GM21786 (cell line): ENCODE data around the gene LGALS9B.
"Not testable (repeated sequence)": the region's sequence is repeated elsewhere in the genome, so short reads cannot be mapped to it uniquely, and the experiment has no call there.

Source experiments
- ATAC-seq: cut with Tn5 transposase; IDR thresholded peaks from one replicate; pipeline ENCODE4 v1.9.1; 2021; ENCODE audit not compliant: unreplicated experiment

LGALS9B gene

DNA sequence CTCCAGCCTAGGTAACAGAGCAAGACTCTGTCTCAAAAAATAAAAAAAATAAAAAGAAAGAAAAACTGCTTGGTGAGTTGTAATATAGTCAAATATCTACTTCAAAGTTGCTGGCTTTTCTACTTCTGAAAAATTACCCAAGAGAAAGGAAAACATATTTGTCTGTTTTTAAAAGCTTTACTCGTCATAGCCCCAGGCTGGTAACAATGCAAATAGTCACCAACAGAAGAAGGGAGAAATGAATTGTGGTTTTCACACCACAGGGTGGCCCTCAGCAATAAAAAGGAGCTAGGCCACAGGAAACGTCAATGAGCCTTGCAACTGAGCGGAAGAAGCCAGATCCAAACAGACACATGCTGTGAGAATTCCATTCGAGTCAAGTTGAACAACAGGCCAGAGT, 1.8 kb upstream of the LGALS9B start:
- not testable (repeated sequence) for ATAC-seq

DNA sequence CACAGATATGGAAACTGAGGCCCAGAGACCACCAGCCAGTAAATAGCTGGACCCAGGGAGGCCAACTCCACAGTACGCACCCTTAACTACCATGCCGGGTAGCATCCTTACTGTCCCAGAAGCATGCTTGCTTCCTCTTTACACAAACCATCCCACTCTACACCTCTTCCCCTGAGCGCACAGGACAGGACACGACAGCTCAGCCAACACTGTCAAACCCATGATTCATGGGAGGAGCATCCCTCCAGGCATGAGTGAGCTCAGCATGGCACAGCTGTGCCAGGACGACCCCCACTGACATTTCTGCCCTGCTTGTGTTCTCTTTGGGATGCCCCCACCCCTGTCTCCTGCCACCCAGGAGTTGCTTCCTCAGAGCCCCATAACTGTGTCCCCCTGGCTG, 340 bp downstream of the LGALS9B start:
- not testable (repeated sequence) for ATAC-seq

DNA sequence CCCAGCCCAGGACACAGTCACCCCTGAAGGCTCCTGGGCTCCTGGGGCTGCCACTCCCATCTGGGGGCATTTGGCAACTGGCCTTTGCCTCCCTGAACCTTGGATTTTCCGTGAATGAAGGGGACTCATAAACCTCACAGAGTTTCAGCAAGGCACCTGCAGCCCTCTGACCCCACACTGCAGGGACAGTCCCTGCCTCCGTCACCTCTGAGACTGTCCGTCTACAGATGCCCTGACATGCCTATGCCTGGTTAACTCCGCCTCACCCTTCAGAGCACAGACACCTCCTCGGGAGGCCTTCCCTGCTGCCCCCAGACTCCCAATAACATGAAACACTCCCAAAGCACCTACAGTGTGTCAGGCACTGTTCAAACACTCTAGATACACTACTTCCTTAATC, 786 bp downstream of the LGALS9B start:
- ATAC-seq = not testable (repeated sequence)

DNA sequence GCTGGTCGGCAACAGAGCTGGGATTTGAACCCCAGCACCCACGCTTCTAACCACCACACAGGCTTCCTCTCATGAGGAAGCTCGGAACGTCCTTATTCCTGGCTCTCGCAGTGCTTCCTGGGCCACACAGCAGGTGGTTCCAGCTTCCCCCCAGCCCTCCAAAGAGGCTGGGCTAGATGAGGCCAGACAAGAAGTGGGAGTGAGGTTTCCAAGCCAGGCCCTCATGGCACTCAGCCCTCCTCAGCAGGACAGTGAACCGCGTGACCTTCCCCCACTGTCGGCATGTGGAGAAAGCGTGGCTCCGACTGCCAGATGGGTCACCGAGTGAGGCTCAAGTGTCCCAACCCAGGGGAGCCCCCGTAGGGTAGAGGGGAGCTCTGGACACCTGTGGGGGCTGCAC, 1.8 kb downstream of the LGALS9B start:
- ATAC-seq = not testable (repeated sequence)

DNA sequence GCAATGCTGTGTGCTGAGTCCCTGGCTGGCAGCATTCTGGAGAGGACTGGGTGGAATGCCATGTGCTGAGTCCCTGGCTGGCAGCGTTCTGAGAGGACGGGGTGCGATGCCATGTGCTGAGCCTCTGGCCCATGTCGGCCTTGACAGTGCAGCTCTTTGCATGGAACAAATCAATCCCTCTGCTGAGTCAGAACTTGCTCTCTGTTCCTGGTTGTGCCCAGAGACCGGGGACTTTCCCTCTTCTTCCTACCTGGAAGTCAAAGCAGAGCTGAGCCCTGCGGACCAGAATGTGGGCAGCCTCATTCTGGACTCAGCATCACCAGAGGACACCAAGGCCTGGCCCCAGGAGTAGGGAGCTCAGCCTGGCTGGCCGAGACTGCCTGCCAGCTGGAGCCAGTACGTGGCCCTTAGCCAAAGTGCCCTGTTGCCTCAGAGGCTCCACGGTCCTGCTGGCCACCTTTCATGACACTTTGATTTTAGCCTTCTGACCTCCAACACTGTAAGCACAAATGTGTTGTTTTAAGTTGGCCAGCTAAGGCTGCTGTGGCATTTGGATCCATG, 2.4 kb downstream of the LGALS9B start:
- ATAC-seq = not testable (repeated sequence)

DNA sequence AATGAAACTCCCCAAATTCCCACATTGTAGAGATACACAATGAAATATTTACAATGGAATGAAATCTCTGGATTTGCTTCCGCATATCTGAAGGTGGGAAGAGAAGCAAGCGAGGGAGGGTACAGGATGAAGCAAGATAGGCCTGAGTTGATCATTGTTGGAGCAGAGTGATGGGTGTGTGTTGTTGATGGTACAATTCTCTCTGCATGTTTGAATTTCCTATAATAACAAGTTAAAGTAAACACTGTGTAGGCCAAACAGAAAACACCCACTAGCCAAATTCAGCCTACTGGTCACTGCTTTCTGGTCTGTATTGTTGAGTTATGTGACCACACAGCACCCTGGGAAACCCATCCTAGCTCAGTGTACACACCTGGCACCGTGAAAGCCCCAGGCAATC, 5.2 kb downstream of the LGALS9B start:
- ATAC-seq = not testable (repeated sequence)

DNA sequence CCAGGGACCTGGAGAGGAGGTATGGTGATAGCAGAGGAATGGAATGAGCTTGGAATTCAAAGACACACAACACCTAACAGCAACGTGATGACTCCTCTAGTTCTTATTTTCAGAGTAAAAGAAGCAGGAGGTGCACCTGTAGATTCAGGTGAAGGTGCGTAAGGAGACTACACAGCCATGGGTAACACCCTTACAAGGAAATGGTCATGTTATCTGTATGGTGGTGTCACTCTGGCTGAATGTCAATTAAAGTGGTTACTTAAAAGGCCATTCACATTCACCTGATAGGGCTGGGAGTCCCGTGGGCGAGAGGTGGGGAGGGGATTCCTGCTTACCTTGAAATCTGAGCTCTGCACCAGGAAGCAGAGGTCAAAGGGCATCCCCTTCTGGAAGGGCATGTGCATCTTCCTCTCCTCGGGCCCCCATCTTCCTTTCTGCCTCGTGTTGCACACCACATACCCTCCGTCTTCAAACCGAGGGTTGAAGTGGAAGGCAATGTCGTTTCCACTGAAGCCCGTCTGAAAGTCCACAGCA, 9.4 kb downstream of the LGALS9B start:
- not testable (repeated sequence) for ATAC-seq

DNA sequence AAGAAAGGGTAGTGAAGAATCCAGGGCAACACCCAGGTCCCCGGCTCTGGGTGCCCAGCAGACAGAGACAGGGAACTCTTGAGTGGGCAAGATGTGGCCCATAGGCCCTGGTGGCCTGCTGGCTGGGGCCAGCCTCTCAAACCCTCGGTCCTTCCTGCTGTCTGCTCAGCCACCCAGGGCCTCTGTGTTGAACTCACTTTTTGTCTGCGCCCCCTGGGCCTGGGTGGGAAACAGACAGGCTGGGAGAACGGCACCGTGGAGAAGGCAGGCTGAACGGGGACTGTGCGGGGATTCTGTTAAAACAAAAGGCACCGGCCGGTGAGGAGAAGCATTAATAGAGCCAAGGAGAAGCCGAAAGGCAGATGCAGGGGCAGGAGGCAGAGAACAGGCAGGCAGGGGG, 12.2 kb downstream of the LGALS9B start:
- not testable (repeated sequence) for ATAC-seq

DNA sequence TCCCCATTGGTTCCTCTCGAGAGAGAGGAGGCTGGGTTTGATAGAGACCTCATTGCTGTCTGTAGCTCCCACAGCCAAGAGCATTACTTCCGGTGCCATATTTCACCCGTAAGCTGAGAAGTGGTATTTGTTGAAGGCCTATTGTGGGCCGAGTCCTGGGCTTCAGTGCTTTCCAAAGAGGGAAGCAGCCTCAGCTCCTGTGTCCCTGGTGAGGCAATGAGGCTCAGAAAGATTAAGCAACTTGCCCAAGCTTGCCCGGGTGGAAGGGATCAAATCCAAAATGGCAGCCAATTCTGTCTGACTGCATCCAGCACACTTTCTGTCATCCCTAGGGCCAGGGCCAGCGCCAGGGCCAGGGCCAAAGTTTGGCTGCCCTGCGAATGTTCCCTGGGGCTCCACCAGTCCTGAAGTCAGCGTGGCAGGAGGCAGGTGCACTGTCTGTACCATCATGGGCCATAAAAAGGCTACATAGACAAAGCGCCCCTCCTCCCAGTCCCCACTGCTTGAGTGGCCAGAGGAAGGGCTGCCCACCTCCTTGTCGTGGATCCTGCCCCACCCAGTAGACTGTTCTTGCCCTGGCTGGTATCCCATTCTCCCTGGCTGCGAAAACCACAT, 13.4 kb downstream of the LGALS9B start:
- ATAC-seq = not testable (repeated sequence)

DNA sequence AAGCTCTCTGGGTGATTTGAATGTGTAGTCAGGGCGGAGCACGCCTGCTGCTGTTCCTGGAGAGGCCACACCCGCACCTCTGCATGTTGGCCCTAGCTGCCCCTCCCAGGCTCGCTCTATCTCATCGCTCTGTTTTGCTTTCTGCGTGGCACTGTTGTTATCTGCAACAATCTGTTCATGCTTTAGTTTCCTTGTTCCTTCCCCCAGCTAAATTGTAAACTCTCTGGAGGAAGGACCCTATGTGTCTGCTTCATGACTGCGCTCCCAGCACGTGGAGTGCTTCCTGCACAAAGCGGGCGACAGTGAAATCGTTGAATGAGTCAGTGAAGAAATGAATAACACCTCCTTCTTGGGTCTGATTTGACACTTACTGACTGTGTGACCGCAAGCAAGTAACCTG, 16.5 kb downstream of the LGALS9B start:
- not testable (repeated sequence) for ATAC-seq

DNA sequence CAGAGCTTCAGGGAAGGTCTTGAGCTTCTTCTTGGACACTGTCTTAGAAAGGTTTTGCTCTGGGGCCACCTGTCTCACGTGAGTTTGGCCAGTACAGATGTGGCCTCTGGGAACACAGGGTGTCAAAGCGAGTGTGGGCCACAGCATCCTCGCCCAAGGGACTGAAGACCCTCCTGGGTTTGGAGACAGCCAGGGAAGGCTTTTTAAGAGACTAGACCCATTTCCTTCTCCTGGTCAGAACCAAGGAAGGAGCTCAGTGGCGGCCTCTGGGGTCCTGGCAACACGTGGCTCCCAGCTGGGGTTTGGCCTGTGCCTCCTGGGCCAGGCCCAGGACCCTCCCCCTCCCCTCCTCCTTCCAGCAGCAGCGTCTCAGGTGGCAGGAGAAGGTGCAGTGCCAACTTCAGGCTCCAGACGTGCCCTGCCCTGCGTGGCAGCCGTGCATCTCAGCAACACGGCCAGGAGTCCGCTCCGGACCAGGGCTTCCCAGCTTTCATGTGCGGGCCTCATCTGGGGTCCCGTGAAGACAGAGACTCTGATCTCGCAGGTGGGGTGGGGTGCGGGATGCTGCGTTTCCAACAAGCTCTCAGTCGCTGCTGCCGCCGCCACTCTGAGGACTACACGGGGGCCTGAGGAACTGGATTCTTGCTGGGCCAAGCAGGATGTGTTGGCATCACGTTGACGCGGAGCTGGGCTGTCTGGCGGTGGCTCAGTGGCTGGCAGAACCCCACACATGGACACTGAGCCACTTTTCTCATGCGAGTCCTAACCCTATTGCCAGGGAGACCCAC, 19.6 kb downstream of the LGALS9B start:
- not testable (repeated sequence) for ATAC-seq

DNA sequence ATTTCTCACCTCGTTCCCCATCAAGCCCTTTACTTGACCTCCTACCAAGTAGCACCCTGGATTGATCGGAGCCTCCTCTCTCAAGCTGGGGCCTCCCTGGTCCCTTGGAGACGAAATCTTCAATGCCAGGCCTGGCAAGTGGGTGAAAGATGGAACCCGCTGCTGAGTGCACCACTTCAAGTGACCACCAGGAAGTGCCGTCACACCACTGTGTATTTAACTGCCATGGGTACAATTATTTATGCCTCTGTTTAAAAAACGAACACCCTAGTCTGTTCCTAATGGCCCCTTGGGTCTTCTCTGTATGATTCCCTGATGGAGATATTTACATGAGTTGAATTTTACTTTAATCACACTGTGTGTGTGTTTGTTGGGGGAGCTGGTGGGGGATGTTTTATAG, 20.4 kb downstream of the LGALS9B start:
- not testable (repeated sequence) for ATAC-seq

DNA sequence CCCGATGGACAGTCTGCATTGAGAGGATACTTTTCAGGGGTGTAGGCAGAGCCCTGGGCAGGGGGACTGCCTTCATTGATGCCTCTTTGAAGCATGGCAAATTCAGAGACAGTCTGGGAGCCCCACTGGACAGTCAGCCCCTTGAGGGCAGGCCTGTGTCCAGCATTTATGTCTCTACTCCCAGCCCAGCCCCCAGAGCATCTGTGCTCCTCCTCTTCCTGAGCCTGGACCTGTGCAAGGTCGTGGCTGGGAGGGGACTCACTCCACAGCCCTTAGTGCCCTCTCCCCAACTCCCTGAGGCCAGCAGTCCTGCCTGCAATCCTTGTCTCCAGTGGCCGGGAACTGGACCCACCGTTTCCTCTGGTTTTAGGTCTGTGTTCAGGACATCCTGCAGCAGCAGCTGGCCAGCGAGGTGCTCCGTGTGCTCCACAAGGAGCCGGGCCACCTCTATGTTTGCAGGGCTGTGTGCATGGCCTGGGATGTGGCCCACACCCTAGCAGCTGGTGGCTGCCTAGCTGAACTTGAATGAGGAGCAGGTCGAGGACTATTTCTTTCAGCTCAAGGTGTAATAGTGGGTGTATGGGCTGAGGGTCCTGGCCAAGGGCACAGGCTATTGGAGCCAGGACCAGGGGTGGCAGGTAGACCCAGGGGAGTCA, 22.6 kb downstream of the LGALS9B start:
- not testable (repeated sequence) for ATAC-seq

DNA sequence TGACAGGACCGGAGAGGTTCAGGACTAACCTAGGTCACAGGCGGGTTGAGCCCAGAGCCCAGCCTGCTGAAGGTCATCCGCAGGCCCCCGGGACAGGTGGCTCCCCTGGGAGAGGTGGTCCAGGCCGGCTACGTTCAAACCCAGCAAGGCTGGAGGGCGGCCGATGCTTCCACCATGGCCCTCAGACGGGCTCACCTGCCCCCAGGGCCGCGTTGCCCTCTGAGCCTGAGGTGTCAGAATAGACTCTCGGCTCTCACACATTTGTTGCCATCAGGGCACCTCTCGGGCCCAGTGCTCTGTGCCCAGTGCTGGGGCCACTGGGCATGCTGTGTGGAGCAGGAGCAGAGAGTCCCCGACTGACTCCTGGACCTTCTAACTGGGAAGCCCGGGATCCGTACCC, 23.2 kb downstream of the LGALS9B start:
- ATAC-seq = not testable (repeated sequence)

DNA sequence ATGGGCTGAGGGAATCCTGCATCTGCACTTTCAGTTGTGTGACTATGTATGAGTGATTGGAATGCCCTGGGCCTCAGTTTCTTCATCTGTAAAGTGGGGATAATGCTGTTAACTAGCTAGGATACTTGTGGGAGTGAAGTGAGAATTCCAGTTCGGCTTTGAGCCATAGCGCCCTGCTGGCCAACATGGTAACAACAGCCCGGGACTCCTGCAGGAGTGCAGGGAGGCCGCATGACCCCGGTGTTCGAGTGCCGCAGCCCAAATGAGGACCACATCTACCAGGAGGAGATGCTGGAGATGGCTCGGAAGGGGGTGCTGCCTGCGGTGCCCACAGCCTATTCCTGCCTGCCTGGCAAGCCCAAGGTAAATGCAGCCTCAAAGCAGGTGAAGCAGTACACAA, 23.7 kb downstream of the LGALS9B start:
- ATAC-seq = not testable (repeated sequence)

DNA sequence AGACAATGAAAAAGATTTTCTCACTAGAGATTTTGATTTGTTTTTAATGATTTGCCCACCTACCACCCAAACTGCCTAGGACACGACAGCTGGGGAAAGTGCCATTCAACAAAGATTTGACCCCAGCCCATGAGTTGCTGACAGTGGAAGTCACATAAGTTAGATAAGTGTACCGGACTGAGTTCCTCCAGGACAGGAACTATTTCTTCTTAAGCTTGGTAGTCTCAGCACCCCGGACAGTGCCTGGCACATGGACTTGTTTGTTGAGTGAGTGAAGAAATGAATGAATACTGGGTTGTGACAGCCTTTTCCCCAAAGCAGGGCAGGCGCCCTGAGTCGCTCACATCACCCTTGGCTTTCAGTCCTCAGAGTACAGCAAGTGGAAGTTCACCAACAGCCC, 26.7 kb downstream of the LGALS9B start:
- not testable (repeated sequence) for ATAC-seq

DNA sequence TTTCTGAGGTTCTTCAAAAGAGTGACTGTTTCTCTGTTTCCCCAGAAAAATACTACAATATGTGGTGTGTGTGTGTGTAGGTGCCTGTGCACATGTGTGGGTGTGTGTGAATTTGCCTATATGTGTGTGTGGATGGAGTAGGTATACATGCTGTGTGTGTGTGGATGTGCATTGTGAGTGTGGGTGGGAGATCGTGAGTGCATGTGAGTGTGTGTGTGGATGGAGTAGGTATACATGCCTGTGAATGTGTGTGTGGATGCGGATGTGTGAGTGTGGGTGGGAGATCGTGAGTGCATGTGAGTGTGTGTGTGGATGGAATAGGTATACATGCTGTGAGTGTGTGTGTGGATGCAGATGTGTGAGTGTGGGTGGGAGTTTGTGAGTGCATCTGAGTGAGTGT, 32.2 kb downstream of the LGALS9B start:
- ATAC-seq = not testable (repeated sequence)

DNA sequence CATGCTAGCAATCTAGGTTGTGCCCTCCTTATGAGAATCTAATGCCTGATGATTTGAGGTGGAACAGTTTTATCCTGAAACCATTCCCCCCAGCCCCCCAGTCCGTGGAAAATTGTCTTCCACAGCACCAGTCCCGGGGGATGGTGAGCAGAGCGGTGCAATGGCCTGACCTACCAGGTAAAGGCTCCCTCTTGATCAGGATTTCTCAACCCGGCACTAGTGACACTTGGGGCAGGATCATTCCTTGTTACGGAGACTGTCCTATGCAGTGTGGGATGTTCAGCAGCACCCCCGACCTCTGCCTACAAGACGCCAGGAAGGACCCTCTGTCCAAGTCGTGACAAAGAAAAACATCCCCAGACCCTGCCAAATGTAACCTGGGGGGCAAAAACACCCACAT, 34.0 kb downstream of the LGALS9B start:
- ATAC-seq = not testable (repeated sequence)

DNA sequence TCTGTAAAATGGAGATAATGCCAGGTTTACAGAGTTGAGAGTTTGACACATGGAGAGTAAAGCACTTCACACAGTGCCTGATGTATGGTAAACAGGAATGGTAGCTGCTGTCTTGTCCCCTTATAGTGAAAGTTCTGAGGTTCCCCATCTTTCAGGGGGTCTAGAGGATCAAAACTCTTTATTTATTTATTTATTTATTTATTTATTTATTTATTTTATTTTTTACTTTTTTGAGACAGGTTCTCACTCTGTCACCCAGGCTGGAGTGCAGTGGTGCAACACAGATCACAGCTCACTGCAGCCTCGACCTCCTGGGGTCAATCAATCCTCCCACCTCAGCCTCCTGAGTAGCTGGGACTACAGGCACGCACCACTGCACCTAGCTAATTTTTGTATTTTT, 40.1 kb downstream of the LGALS9B start:
- ATAC-seq = not testable (repeated sequence)

DNA sequence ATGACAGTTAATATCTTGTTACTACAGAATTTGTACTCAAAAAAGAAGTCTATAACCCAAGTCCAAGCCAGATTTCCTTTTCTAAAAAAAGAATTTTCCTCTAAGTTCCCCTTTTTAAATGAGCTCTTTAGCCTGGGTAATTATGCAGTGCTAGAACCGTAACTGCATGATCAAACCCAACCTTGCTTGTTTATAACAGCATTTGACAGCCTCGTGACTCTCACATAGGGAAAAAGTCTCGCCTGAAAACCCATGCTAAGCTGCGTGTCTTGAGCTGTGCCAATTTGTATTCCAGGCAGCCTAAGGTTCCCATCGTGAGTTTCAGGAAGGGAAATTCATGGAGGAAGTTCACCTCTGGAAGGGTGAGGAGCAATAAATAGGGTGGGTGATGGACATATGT, 44.5 kb downstream of the LGALS9B start:
- ATAC-seq = not testable (repeated sequence)

DNA sequence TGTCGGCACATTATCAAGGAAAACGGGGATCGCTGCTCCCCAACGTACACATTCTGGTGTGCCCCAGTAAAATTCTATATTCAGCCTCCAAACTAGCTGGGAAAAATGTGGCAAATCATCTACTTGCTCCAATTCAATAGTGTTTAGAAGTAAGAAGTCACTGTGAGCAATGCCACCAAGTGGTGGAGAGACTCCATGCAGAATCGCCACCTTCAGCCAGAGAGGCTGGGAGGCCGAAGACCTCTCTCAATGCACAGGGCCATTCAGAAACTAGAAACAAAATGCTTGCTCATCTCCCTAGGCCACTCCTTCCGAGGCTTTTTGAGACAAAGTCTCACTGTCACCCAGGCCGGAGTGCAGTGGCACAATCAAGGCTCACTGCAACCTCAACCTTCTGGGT, 48.5 kb downstream of the LGALS9B start:
- not testable (repeated sequence) for ATAC-seq
